OCI-LY1 (cell line): ENCODE data around the gene SNX2.

Source experiments
- EZH2 ChIP-seq: fragments of 200-600 bp; sonication (generic), shearing (Covaris generic); IDR thresholded peaks from 2 replicates; pipeline ENCODE4 v1.8.0; 2017; ENCODE audit warnings: borderline replicate concordance, mixed run types, mild to moderate bottlenecking, antibody characterized with exemption, low read length, moderate library complexity, mixed read lengths
- TF ChIP-seq, protein P1 (sequence below): fragments of 200-600 bp; sonication (generic), shearing (Covaris generic); IDR thresholded peaks from 2 replicates; pipeline ENCODE4 v1.5.1; 2017; ENCODE audit warnings: mild to moderate bottlenecking, antibody characterized with exemption, low read length, moderate library complexity, mixed read lengths

DNA sequence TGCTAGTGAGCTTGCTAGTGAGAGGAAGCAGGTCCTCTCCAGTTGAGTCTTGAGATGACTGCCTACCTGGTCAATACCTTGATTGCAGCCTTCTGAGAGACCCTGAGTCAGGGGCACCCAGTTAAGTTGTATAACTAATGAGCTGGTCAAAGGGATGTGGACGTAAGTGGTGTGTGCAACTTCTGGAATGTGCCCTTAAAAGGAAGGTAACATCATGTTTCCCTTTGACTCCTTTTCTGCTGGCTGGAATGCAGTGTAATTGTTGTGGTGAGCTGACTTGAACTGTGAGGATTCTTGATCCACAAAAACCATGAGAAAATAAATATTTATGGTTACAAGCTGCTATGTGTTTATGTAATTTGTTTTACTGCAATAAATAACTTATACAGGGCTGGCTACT is 2.4 kb upstream of the SNX2 start:
- TF ChIP-seq, protein P1, sequence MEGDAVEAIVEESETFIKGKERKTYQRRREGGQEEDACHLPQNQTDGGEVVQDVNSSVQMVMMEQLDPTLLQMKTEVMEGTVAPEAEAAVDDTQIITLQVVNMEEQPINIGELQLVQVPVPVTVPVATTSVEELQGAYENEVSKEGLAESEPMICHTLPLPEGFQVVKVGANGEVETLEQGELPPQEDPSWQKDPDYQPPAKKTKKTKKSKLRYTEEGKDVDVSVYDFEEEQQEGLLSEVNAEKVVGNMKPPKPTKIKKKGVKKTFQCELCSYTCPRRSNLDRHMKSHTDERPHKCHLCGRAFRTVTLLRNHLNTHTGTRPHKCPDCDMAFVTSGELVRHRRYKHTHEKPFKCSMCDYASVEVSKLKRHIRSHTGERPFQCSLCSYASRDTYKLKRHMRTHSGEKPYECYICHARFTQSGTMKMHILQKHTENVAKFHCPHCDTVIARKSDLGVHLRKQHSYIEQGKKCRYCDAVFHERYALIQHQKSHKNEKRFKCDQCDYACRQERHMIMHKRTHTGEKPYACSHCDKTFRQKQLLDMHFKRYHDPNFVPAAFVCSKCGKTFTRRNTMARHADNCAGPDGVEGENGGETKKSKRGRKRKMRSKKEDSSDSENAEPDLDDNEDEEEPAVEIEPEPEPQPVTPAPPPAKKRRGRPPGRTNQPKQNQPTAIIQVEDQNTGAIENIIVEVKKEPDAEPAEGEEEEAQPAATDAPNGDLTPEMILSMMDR: no peak
- no peak for TF ChIP-seq EZH2
